IMR-90 (cell line): ENCODE measurements around the gene MIS18A. TPM values are rescaled to one million over a fixed set of nuclear protein-coding genes. Genes with fewer than 3 reads are reported as not detected.

Source experiments
- ATAC-seq: fragments of 200-7000 bp; cut with Tn5 transposase; 2 replicates; pipeline ENCODE4 v1.9.1; 2020; ENCODE audit warnings: low read depth, mild to moderate bottlenecking, moderate library complexity
- BruUV-seq: library from RNA; stranded (reverse); fragments of 400-500 nt; replicated peaks from 2 replicates; lab custom pipeline; 2021; lab: Mats Ljungman, UMichigan
- CTCF ChIA-PET: fragments of 300-600 bp; formaldehyde crosslinking; extraction: SDS; loops from one replicate; lab custom pipeline; 2021; ENCODE audit warnings: antibody characterized with exemption; lab: Yijun Ruan, JAX
- POLR2A ChIA-PET: fragments of 300-600 bp; sonication (Branson Sonifier 250); formaldehyde crosslinking; loops from one replicate; lab custom pipeline; 2022; ENCODE audit warnings: antibody characterized with exemption; ENCODE audit not compliant: unreplicated experiment; lab: Charles Lee
- DNase-seq: peaks from one replicate; pipeline ENCODE4 v3.0.0; 2013
- H2AFZ ChIP-seq: replicated peaks from 2 replicates; pipeline ENCODE3; 2013; ENCODE audit warnings: low read length, mild to moderate bottlenecking; ENCODE audit not compliant: poor library complexity
- H2AK5ac ChIP-seq: 2 replicates; pipeline ENCODE4 v1.6.1; 2013; ENCODE audit warnings: low read depth, low read length, inconsistent platforms
- H2AK9ac ChIP-seq: replicated peaks from 2 replicates; pipeline ENCODE3; 2013; ENCODE audit warnings: mild to moderate bottlenecking, low read depth, low read length, moderate library complexity; ENCODE audit not compliant: poor library complexity
- H2BK120ac ChIP-seq: 2 replicates; pipeline ENCODE4 v1.6.1; 2013; ENCODE audit warnings: low read depth, low read length, inconsistent platforms
- H2BK15ac ChIP-seq: 3 replicates; pipeline ENCODE4 v1.6.1; 2013; ENCODE audit warnings: low read depth, low read length, inconsistent platforms
- H2BK20ac ChIP-seq: 2 replicates; pipeline ENCODE4 v1.6.1; 2013; ENCODE audit warnings: low read depth, mild to moderate bottlenecking, inconsistent platforms, low read length, moderate library complexity
- H2BK5ac ChIP-seq: 2 replicates; pipeline ENCODE4 v1.6.1; 2013; ENCODE audit warnings: mild to moderate bottlenecking, low read depth, low read length, inconsistent platforms; ENCODE audit not compliant: poor library complexity, severe bottlenecking
- H3K14ac ChIP-seq: replicated peaks from 2 replicates; pipeline ENCODE4 v1.6.1; 2013; ENCODE audit warnings: low read depth, low read length, inconsistent platforms
- H3K18ac ChIP-seq: 2 replicates; pipeline ENCODE4 v1.6.1; 2013; ENCODE audit warnings: low read depth, low read length, control low read depth
- H3K23ac ChIP-seq: 2 replicates; pipeline ENCODE4 v1.6.1; 2013; ENCODE audit warnings: low read depth, low read length, inconsistent platforms
- H3K27ac ChIP-seq: 2 replicates; pipeline ENCODE4 v1.5.1; 2013; ENCODE audit warnings: mild to moderate bottlenecking, control low read depth, low read length; ENCODE audit not compliant: insufficient read depth
- H3K27me3 ChIP-seq: 2 replicates; pipeline ENCODE4 v1.6.1; 2013; ENCODE audit warnings: low read length; ENCODE audit not compliant: control insufficient read depth, insufficient read depth
- H3K36me3 ChIP-seq: 2 replicates; pipeline ENCODE4 v1.6.1; 2013; ENCODE audit warnings: low read length, mixed read lengths; ENCODE audit not compliant: control insufficient read depth, insufficient read depth
- H3K4ac ChIP-seq: 2 replicates; pipeline ENCODE4 v1.6.1; 2013; ENCODE audit warnings: low read depth, low read length, inconsistent platforms
- H3K4me1 ChIP-seq: 2 replicates; pipeline ENCODE4 v1.6.1; 2013; ENCODE audit warnings: low read length, mixed read lengths; ENCODE audit not compliant: control insufficient read depth, insufficient read depth
- H3K4me2 ChIP-seq: 2 replicates; pipeline ENCODE4 v1.6.1; 2013; ENCODE audit warnings: low read depth, mild to moderate bottlenecking, control low read depth, low read length, moderate library complexity
- H3K4me3 ChIP-seq: 2 replicates; pipeline ENCODE4 v1.5.1; 2013; ENCODE audit warnings: low read depth, mild to moderate bottlenecking, control low read depth, low read length, moderate library complexity; ENCODE audit not compliant: insufficient read depth
- H3K56ac ChIP-seq: 2 replicates; pipeline ENCODE4 v1.6.1; 2013; ENCODE audit warnings: low read length, inconsistent platforms; ENCODE audit not compliant: insufficient read depth; ENCODE audit errors: extremely low read depth
- H3K79me1 ChIP-seq, 2 experiments: 2 replicates each; pipeline ENCODE4 v1.6.1; 2013; ENCODE audit warnings: low read length in 2 of 2, inconsistent platforms in 1 of 2, low read depth in 1 of 2
- H3K9ac ChIP-seq: 2 replicates; pipeline ENCODE4 v1.6.1; 2013; ENCODE audit warnings: low read depth, low read length, control low read depth
- H3K9me1 ChIP-seq: 2 replicates; pipeline ENCODE4 v1.6.1; 2013; ENCODE audit warnings: low read length, inconsistent platforms; ENCODE audit not compliant: insufficient read depth
- H3K9me3 ChIP-seq: 2 replicates; pipeline ENCODE4 v1.6.1; 2013; ENCODE audit warnings: low read length; ENCODE audit not compliant: control insufficient read depth, insufficient read depth
- H4K20me1 ChIP-seq: 2 replicates; pipeline ENCODE4 v1.6.1; 2013; ENCODE audit warnings: low read length, inconsistent platforms; ENCODE audit not compliant: insufficient read depth
- H4K5ac ChIP-seq: 2 replicates; pipeline ENCODE4 v1.6.1; 2013; ENCODE audit warnings: mild to moderate bottlenecking, low read depth, low read length, control low read depth
- H4K8ac ChIP-seq, 2 experiments: 2 replicates each; pipeline ENCODE4 v1.6.1; 2013; ENCODE audit warnings: low read depth in 2 of 2, low read length in 2 of 2, control low read depth in 1 of 2, inconsistent platforms in 1 of 2
- H4K91ac ChIP-seq: 2 replicates; pipeline ENCODE4 v1.6.1; 2013; ENCODE audit warnings: low read depth, low read length, inconsistent platforms; ENCODE audit not compliant: insufficient read depth
- BHLHE40 ChIP-seq: fragments of 150-350 bp; IDR thresholded peaks from 2 replicates; pipeline ENCODE4 v1.6.1; 2016; ENCODE audit warnings: mild to moderate bottlenecking, low read depth, low read length
- CHD1 ChIP-seq: IDR thresholded peaks from 2 replicates; pipeline ENCODE4 v1.6.1; 2012; ENCODE audit warnings: low read depth, low read length, improper control_type of control experiment
- FOS ChIP-seq: fragments of 150-350 bp; IDR thresholded peaks from 2 replicates; pipeline ENCODE4 v1.6.1; 2016; ENCODE audit warnings: low read depth, low read length
- MAFK ChIP-seq: IDR thresholded peaks from 2 replicates; pipeline ENCODE4 v1.6.1; 2012; ENCODE audit warnings: low read depth, low read length, improper control_type of control experiment
- MXI1 ChIP-seq: IDR thresholded peaks from 2 replicates; pipeline ENCODE4 v1.6.1; 2012; ENCODE audit warnings: low read depth, mild to moderate bottlenecking, low read length, moderate library complexity, borderline replicate concordance
- RAD21 ChIP-seq: IDR thresholded peaks from 2 replicates; pipeline ENCODE4 v1.6.1; 2012; ENCODE audit warnings: low read length, improper control_type of control experiment
- RFX5 ChIP-seq: IDR thresholded peaks from 2 replicates; pipeline ENCODE4 v1.8.0; 2012; ENCODE audit warnings: low read depth, mild to moderate bottlenecking, low read length, moderate library complexity
- SMC3 ChIP-seq: fragments of 150-350 bp; IDR thresholded peaks from 2 replicates; pipeline ENCODE4 v1.6.1; 2016; ENCODE audit warnings: low read depth, mild to moderate bottlenecking, antibody characterized with exemption, low read length, moderate library complexity
- WGBS, 2 experiments: methylation state at CpG; one replicate each; pipeline versions ENCODE4 v1.1.5 to v1.1.7; 2013; ENCODE audit warnings: missing lambda C conversion rate in 2 of 2; ENCODE audit not compliant: insufficient read length in 1 of 2; ENCODE audit errors: extremely low coverage in 2 of 2; 5-methylcytosine and 5-hydroxymethylcytosine counted together
- dilution Hi-C: fragments of 300-500 bp; cut with HindIII; formaldehyde crosslinking; loops from one replicate; pipeline ENCODE4 v1.14.3; 2018; ENCODE audit warnings: low sequenced_read_pairs; ENCODE audit not compliant: unreplicated experiment
- in situ Hi-C: fragments of 300-500 bp; cut with MboI; formaldehyde crosslinking; loops from 3 replicates; pipeline ENCODE4 v1.14.3; 2019; ENCODE audit warnings: low sequenced_read_pairs, inconsistent platforms, mixed read lengths
- intact Hi-C: fragments of 100-400 bp; cut with micrococcal nuclease; formaldehyde crosslinking; loops from 2 replicates; pipeline ENCODE4 v1.10.0; 2022
- polyA plus RNA-seq, 3 experiments: library from polyadenylated mRNA; depleted of rRNA; stranded (reverse); fragments of >200 nt; gene quantifications; 2 replicates each; pipeline ENCODE4 v1.2.3, GENCODE V29; 2012; ENCODE audit warnings: low replicate concordance in 1 of 3
- total RNA-seq: library from RNA; depleted of rRNA; stranded (reverse); fragments of >200 nt; gene quantifications from 2 replicates; pipeline ENCODE4 v1.2.3, GENCODE V29; 2012
- TF ChIP-seq, protein P1 (sequence below): conservative IDR thresholded peaks from 2 replicates; pipeline ENCODE4 v1.5.1; 2012; ENCODE audit warnings: mild to moderate bottlenecking, low read depth, low read length, improper control_type of control experiment
- TF ChIP-seq, protein P2 (sequence below): fragments of 150-350 bp; IDR thresholded peaks from 2 replicates; pipeline ENCODE4 v1.6.1; 2017; ENCODE audit warnings: mild to moderate bottlenecking, antibody characterized with exemption, low read length, low read depth
- TF ChIP-seq, protein P3 (sequence below): fragments of 150-350 bp; IDR thresholded peaks from 2 replicates; pipeline ENCODE4 v1.6.1; 2016; ENCODE audit warnings: low read depth, mild to moderate bottlenecking, low read length, moderate library complexity, borderline replicate concordance

The MIS18A gene
- total and polyA plus RNA-seq, 2 of the 4 experiments (the other 2 are of a cell fraction), result 4.5 to 7.6 TPM

DNA sequence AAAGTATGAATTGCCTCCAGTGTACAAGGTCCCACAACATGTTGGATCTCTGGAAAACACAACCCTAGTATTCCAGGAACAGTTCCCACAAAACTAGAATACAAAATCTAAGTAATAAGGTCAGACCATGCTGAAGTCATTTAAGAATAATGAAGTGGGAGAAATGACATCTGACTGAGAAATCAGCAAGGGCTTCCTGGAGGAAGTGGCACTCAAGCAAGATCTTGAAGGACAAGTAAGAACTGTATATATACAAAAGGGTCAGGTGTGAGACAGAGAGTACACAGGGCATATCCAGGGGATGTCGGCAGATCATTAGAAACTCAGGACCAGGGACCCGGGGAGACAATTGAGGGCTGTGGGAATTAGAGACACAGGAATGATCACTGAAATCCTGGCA is 18.7 kb downstream of the MIS18A start:
- no peak overlapping the region for H2BK120ac ChIP-seq
- no peak overlapping the region for H3K18ac ChIP-seq
- H3K79me1 ChIP-seq, result no peaks in the 10 kb centered on the region
- no peak overlapping the region for H4K8ac ChIP-seq
- no peaks in the 10 kb centered on the region for H3K27me3 ChIP-seq
- H2BK5ac ChIP-seq, result no peak overlapping the region
- no peak for ATAC-seq
- no peak overlapping the region for H3K56ac ChIP-seq
- no peak overlapping the region for H2BK20ac ChIP-seq
- no peak overlapping the region for H3K4me2 ChIP-seq
- TF ChIP-seq SMC3 (no peak), BHLHE40 (no peak), RFX5 (no peak), CHD1 (no peak), MXI1 (no peak), FOS (no peak), RAD21 (no peak), MAFK (no peak)
- TF ChIP-seq, protein P1, sequence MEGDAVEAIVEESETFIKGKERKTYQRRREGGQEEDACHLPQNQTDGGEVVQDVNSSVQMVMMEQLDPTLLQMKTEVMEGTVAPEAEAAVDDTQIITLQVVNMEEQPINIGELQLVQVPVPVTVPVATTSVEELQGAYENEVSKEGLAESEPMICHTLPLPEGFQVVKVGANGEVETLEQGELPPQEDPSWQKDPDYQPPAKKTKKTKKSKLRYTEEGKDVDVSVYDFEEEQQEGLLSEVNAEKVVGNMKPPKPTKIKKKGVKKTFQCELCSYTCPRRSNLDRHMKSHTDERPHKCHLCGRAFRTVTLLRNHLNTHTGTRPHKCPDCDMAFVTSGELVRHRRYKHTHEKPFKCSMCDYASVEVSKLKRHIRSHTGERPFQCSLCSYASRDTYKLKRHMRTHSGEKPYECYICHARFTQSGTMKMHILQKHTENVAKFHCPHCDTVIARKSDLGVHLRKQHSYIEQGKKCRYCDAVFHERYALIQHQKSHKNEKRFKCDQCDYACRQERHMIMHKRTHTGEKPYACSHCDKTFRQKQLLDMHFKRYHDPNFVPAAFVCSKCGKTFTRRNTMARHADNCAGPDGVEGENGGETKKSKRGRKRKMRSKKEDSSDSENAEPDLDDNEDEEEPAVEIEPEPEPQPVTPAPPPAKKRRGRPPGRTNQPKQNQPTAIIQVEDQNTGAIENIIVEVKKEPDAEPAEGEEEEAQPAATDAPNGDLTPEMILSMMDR, result no peak
- TF ChIP-seq, protein P2, sequence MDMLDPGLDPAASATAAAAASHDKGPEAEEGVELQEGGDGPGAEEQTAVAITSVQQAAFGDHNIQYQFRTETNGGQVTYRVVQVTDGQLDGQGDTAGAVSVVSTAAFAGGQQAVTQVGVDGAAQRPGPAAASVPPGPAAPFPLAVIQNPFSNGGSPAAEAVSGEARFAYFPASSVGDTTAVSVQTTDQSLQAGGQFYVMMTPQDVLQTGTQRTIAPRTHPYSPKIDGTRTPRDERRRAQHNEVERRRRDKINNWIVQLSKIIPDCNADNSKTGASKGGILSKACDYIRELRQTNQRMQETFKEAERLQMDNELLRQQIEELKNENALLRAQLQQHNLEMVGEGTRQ, result no peak
- TF ChIP-seq, protein P3, sequence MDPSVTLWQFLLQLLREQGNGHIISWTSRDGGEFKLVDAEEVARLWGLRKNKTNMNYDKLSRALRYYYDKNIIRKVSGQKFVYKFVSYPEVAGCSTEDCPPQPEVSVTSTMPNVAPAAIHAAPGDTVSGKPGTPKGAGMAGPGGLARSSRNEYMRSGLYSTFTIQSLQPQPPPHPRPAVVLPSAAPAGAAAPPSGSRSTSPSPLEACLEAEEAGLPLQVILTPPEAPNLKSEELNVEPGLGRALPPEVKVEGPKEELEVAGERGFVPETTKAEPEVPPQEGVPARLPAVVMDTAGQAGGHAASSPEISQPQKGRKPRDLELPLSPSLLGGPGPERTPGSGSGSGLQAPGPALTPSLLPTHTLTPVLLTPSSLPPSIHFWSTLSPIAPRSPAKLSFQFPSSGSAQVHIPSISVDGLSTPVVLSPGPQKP, result no peak
- H3K36me3 ChIP-seq, result no peaks in the 10 kb centered on the region
- WGBS, 2 experiments, result 82% methylated on average over 2 of the region's 2 CpGs; no CpG with 5 or more reads in 1 of the 2 experiments
- peaks cover 6% of the 10 kb centered on the region; the same call in 1 of the 2 replicates for H3K4me1 ChIP-seq
- dilution Hi-C loops, result no loop called here
- no peak overlapping the region for H4K5ac ChIP-seq
- no TSS peak for BruUV-seq
- H2AFZ ChIP-seq, result no peak overlapping the region
- H4K91ac ChIP-seq, result no peak overlapping the region
- H3K14ac ChIP-seq, result no peak overlapping the region
- ChIA-PET POLR2A (no interaction called here), CTCF (interaction anchor here (0.6 to 1.5 kb wide), 2 partner anchors 395 to 425 kb away, joined by 6 to 8 read pairs; no protein-coding TSS in a partner anchor)
- in situ Hi-C loops, result loop anchor here (5.0 kb wide), 2 partner anchors 393 to 468 kb away; no protein-coding TSS in a partner anchor
- no peak overlapping the region for H3K27ac ChIP-seq
- H4K20me1 ChIP-seq, result no peaks in the 10 kb centered on the region
- no peak overlapping the region for H3K23ac ChIP-seq
- no peak overlapping the region for H2BK15ac ChIP-seq
- DNase-seq, result no peak
- H3K9me1 ChIP-seq, result no peaks in the 10 kb centered on the region; the same call in 1 of the 2 replicates
- no peak overlapping the region for H2AK9ac ChIP-seq
- H3K4ac ChIP-seq, result no peak overlapping the region
- intact Hi-C loops, result no loop called here
- no peaks in the 10 kb centered on the region for H3K9me3 ChIP-seq
- H2AK5ac ChIP-seq, result no peak overlapping the region
- H3K4me3 ChIP-seq, result no peak overlapping the region
- no peak overlapping the region for H3K9ac ChIP-seq
